GM19397 (cell line): Measurements from ENCODE around the gene SLC11A2.
"Not testable (repeated sequence)": the region's sequence is repeated elsewhere in the genome, so short reads cannot be mapped to it uniquely, and the experiment has no call there.

Experiments used
- ATAC-seq: cut with Tn5 transposase; IDR thresholded peaks from one replicate; pipeline ENCODE4 v1.9.1; 2021; ENCODE audit warnings: mild to moderate bottlenecking, moderate library complexity; ENCODE audit not compliant: unreplicated experiment

Gene SLC11A2

DNA sequence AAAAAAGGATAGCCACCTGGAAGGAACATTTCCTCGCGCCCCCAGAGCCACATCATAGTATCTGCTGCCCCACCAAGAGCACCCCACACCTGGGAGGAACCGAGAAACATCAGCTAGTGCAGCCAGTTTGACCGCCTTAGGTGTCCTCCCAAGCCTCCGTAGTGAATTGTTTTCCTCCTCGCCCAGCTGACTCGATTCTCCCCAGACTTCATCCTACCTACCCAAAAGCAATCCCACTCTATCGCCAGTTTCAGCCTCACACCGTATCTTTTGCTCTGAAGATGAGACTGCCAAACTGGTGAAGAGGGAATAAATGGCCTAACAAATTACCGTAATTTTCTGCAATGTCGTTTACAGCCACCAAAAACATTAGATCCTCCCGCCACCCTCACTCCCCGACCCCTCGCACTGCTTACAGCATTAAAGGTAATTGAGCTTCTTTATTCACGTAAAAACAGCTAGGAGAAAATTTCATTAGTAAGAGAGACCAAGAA, 1.2 kb upstream of the SLC11A2 start:
- ATAC-seq, result no peak

DNA sequence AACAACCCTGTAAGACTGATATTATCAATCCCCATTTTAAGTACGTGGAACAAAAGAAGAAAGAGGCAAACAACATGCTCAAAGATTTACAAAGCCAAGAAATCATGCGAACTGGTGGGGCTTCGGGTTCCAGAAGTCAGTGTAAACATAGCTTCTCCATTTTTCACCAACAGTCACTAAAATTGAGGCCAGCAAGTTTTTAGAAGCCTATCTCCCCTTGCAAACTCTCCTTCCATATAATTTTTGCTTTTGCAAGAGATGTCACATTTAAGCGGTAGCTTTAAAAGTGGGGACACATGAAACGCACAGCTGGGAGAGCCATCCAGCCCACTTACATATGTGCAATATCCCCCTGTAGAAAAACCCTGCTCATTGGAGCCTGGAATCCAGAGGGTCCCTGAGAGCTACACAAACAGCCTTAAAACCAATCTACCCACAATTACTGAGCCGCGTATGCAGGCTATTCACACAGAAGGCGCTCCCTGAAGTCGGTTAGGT, 797 bp downstream of the SLC11A2 start:
- no peak for ATAC-seq

DNA sequence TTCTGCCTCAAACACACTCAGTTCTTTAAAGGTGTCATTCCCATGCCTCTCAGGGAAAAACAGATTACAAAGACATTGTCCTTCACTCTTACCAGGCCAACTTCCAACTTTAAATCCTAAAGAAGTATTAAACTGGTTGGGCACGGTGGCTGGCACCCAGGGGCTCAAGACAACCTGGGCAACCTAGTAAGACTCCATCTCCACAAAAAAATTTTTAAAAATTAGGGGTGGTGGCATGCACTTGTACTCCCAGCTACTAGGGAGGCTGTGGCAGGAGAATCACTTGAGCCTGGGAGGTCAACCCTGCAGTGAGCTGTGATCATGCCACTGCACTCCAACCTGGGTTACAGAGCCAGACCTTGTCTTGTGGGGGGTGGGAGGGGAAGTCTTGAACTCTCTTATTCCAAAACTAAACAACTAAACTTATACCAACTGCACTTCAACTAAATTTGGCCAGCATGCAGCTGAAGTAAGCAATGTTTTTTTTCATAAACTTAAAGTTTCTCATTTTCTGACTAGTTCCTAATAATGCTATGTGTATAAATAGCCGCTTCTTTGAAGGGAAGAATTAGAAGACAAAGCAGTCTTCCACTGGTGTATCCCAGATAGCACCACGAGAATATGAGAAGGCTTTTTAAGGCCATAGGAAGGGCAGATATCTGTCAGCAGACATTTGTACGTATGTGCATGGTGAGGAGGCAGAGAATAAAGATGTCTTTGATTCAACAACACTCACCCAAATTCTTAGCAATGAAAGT, 2.4 kb downstream of the SLC11A2 start:
- ATAC-seq, result no peak

DNA sequence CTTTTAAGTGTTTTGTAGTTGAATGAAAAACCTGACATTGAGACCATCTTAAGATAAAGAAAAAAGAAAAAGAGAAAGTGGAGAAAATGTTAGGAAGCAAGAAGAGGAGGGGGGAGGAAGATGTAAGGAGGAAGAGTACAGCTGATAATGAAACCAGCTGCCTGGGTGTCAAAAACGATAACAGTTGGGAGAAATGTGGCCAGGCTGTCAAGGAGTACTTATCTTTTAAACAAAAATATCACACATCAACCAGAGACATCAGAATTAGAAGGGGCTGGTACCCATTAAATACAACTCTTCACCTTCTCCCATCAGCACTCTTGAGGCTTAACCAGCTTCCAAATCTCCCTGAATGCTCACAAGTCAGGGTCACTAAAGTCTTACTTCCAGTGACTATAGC, 4.5 kb downstream of the SLC11A2 start:
- no peak for ATAC-seq

DNA sequence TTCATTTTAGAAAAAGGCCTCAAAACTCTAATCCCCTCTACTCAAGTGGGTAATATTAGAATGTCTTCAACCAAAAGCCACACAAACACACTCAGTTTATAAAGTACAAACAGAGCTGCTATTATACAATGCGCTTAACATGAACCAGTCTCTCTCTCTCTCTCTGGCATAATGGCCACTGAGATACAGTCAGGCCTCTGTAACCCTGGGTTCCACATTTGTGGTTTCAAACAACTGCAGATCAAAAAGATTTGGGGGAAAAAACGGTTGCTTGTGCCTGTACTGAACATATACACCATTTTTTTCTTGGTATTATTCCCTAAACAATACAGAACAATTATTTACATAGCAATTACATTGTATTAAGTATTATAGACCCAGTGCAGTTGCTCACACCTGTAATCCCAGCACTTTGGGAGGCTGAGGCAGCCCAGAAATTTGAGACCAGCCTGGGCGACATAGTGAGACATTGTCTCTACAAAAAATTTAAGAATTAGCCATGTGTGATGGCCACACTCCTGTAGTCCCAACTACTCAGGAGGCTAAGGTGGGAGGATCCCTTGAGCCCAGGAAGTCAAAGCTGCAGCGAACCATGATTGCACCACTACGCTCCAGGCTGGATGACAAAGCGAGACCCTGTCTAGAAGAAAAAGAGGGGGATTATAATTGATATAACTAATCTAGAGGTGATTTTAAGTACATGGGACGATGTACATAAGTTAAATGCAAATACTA, 5.6 kb downstream of the SLC11A2 start:
- ATAC-seq, result no peak

DNA sequence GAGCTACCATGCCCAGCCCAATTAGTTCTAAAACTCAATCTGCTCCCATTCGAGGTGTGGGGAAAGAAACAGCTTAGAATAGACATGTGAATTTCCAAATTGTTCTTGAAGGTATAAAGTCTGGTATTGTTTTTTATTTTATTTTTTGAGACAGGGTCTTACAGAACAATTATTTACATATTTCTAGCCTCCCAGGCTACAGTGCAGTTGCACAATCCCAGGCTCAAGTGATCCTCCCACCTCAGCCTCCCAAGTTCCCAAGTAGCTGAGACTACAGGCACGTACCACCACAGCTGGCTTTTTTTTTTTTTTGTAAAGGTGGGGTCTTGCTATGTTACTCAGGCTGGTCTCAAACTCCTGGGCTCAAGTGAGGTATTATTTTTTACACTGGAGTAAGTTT, 6.3 kb downstream of the SLC11A2 start:
- no peak for ATAC-seq

DNA sequence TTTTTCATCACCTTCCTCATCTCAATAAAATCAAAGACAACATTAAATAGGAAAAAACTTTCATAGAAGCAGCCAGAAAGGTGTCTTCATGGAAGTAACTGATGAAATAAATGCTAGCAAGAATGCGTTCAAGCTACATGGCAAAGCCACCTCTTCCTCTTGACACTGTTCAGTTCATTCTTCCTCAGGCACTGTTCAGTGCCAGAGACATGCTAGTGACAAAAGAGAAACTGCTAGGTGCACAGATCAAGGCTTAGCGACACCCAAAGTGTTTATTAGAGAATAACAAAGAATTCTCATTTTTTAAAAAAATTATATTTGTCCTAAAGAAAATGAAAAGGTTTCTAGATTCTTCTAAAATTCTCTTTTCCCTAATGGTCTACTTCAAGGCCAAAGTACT, 7.2 kb downstream of the SLC11A2 start:
- ATAC-seq, result no peak

DNA sequence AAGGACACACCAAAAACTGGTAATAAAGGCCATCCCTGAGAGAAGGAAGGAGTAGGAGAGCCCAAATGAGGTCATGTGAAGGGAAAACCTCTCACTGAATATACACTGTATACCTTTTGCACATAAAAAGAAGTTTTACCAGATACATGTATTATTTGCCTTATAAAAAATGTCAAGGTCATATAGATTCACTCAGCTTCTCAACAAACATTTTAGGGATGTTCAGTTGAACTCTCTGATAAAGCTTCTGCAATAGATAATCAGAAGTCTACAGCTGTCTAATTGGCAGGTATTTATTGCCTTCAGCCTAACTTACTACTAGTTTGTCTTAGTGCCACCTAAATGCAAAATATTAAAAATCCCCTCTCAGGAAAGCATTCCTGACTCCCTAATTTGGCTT, 8.7 kb downstream of the SLC11A2 start:
- no peak for ATAC-seq

DNA sequence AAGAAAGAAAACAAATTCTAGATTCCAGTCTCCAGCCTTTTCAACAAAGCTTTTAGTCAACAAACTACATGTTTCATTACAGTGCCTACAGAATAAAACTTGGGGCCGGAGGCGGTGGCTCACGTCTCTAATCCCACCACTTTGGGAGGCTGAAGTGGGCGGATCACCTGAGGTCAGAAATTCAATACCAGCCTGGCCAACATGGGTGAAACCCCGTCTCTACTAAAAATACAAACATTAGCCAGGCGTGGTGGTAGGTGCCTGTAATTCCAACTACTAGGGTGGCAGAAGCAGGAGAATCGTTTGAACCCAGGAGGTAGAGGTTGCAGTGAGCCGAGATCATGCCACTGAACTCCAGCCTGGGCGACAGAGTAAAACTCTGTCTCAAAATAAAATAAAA, 11.7 kb downstream of the SLC11A2 start:
- not testable (repeated sequence) for ATAC-seq

DNA sequence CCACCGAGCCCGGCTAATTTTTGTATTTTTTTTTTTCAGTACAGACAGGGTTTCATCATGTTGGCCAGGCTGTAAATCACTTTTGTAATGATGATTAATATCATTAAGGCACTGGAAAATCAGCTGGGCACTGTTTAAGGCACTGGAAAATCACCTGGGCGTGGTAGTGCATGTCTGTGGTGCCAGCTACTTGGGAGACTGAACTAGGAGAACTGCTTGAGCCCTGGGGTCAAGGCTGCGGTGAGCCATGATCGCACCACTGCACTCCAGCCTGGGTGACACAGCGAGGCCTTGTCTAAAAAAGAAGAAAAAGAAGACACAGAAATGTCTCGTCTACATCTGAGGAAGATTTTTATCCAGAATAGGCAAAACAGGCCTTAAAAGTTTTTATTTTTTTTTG, 12.7 kb downstream of the SLC11A2 start:
- no peak for ATAC-seq

DNA sequence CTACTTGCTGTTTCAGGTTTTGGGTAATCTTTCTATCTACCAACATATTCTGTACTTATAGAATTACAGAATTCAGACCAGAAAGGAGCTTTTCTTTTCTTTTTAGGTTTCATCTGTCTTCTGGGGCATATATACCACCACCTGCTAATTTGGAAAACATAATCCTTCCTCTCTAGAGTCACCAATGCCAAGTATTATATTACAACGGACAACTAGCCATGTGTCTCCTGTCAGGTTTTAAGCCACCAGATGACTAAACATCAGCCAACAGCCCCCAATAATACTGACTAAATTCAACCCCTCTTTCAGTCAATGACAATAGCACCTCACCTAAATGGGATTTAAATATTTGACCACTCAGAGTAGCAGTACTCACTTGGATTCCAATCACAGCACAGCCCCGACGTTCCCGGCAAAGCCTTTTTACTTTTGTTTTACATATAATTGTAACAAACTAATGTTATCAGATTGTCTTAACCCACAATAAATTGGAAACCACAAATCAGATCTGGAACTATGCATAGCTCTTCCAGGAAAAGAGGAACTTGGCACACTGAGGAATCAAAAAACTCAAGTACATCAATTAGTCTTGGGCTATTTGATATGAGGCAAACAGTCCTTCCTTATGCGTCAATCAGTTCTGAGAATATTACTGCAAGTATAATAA, 13.5 kb downstream of the SLC11A2 start:
- no peak for ATAC-seq

DNA sequence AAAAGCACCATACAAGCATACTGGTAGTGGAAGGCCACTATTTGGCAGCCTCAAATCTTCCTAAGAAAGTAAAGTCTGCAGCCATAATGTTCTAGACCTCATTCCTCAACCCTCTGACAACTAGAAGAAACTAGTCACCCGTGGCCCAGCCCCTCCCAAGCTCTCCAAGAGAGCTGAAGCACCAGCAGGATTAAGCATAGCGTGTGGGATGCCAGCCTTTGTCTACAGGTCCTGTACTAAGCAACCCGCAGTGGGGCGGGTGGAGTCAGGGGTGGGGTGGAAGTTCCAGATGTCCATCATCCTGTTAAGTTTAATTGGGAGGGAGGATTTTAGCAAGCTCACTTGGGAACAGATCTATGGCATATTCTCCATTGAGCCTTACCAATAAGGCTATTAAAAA, 14.2 kb downstream of the SLC11A2 start:
- ATAC-seq, result no peak

DNA sequence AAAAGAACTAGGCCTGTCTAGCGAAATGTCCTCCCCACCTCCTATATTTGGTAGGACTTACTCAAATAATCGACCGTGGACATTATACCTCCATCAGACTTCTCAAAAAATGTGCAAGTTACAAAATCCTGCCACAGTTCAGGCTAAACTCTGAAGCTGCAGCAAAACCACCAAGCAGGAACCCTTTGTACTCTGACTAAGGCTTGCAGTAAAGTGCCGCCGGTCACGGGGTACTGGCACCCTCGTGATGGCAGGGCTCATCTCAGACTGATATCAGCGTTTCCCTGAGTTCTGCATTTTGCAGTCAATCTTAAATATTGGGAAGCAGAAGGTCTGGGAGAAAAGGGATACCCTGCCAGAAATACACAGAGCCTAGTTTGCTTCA, 17.1 kb downstream of the SLC11A2 start:
- ATAC-seq, result no peak

DNA sequence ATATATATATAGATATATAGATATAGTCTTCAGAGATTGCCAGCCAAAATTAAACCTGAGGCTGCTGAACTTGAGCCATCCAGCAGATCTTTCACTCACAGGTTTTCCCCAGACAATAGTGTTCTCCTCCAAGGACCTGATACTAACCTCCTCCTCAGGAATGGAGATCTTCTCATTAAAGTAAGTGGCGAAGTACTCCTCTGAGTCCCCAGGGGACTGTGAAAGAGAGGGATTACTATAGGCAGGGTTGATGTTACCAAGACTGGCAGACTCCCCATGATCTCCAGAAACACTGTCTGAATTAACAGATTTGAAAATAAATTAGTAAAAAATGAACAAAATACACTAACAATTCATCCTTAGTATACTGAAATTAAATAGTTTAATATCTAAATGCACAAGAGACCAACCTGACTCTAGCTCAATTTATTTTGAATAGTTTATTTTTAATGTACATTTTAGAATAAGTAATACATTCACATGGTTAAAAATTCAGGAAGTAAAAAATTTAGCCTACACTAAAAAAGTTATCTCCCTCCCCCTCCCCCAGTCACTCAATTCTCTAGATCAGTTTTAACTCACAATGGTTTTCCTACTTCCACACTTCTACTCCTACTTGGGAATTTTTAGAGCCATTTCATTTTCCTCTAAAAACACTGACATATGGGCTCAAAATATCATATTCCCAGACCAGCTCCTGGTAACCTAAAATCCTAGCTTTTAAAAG, 17.7 kb downstream of the SLC11A2 start:
- no peak for ATAC-seq

DNA sequence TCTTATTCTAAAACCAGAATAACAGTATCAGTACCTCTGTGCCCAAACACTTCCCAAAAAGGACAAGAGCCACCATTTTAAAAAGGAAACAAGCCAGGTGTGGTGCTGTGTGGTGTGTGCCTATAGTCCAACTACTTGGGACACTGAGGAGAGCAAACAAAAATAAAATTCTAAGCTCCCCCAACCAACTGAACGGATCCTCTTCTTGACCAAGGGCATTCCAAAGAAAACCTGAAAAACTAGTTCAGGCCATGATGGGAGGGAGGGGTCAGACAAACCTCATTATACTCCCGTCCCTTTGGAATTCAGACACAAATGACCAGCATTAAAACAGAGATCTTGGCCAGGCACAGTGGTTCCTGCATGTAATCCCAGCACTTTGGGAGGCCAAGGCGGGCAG, 20.5 kb downstream of the SLC11A2 start:
- no peak for ATAC-seq

DNA sequence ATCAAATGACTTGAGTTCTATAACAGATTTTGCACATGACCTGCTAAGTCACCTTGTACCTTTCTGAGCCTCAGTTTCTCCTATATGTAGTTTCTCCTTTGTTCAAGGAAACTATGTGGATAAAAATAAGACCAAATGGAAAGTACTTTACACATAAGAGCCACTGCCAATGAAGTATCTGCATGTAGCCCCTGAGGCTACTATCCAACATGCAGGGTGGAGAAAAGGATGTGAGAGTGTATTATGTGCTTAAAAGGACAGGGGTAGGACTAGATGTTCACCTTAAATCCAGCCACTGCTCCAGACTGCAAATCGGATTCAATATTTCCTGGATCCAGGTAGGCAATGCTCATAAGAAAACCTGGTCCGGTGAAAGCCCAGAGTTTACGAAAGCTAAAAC, 21.2 kb downstream of the SLC11A2 start:
- ATAC-seq, result no peak

DNA sequence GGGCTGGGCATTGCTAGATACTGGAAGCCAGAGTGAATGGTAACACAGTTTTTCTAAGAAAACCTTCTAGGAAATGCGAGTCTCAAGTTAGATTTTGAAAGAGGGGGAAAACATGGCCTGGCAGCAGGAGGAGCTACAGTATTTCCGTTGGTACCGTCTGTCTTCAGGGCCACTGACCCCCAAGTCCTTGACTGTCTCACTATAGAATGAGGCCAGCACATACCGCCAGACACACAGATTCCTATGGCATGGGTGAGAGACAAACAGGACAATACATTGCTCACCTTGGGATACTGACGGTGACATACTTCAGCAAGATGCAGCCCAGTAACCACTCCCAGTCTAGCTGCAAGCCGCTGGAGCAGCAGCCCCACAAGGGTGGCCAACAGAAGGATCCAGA, 21.7 kb downstream of the SLC11A2 start:
- ATAC-seq, result no peak

DNA sequence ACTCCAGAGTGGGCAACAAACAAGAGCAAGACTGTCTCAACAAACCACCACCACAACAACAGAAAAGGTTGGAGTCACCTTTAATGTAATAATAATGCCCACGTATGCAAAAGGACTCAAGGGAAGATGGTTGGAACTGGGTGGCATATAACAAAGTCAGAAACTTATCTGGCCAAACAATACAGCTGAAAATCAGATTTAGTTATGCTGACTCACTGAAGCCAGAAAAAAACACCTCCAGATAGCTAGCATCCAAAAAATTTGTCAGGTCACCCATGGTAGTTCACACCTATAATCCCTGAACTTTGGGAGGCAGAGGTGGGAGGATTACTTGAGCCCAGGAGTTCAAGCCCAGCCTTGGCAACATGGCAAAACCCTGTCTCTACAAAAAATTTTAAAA, 24.4 kb downstream of the SLC11A2 start:
- ATAC-seq, result no peak

DNA sequence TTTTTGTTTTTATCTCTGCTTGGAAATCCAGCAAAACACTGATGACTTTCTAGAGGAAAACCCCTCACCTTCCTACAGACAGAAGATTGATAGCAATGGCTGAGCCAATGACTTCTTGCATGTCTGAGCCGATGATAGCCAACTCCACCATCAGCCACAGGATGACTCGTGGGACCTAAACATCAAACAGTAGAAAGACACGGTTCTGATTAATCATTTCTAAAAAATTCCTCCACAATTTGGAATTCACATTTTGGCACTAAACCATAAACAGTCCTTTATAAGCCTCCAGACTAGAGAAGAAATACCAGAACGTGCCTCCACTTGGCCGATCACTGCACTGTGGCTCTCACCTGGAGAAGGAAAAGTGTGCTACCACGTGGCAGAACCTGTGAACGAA, 25.9 kb downstream of the SLC11A2 start:
- ATAC-seq, result no peak

DNA sequence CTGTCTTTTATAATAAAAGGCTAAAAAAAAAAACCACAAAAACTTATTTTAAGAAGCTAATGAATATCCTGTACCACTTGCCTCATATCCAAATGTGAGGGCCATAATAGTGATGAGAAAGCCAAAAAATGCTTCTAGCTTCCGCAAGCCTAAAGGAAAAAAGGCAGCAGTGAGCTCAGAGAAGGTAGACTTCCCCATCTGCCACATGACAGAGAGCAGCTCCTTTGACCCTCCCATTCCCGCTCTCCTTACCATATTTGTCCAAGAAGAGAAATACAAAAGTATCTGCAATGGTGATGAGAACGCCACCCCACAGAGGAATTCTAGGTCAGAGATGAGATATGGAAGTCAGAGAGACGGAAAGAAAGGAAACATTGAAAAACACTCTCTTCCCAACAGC, 27.1 kb downstream of the SLC11A2 start:
- no peak for ATAC-seq

DNA sequence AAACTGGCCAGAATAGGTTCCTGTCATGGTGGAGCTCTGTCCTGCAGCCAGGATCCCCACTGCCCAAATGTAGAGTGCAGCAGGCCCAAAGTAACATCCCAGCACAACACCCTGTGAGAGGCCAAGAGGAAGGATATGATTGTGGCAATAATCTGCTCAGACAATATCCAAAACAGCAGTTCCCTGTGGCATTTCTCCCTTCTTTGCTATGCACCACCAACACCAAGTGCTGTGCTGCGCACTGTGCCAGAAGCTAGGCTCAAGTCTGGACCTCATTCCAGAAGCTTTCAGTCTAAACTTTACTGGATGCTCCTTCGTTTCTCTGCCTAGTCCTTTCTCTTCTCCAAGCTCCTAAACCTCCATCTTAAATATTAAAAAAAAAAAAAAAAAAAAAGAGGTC, 33.4 kb downstream of the SLC11A2 start:
- ATAC-seq, result no peak
